Kidney glomerular epithelial cell (primary cell): ENCODE results near the gene CLDN2.

Experiments
- DNase-seq: peaks from one replicate; lab custom pipeline; 2025; lab: John Stamatoyannopoulos, UW

Gene CLDN2

DNA sequence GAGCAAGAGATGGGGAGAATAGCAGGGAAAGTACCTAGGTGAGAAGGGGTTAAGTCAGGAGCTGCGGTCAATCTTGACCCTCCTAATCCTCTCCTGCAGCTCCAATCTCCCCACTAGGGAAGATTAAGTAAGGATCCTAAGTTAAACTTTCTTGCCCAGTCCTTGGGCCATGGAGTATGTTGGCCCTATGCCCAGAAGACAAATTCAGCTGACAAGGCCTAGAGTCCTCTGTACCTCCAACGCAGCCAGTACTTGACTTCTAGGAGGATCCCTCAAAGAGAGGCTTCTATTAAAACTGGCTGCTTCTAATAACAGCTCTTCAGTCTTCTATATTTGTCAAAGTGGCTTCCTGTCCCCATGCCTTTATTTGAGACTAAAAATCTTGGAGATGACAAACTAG, 1.4 kb downstream of the CLDN2 start:
- no peak for DNase-seq

DNA sequence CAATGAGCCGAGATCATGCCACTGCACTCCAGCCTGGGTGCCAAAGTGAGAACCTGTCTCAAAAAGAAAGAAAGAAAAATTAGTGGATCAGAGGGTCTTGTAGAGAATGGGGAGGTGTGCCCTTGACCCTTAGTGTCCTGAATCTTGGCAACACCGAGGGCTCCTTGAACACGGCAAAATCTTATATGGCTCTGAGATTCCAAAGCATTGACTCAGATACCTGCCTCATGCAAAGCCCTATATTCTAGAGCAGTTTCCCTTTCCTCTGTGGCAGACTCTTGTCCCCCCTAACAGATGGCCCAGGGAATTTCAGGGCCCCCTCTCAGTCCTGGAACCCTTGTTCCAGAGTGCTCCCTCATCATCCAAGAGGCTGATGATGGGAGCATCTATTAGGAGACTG, 6.8 kb downstream of the CLDN2 start:
- DNase-seq, result no peak

DNA sequence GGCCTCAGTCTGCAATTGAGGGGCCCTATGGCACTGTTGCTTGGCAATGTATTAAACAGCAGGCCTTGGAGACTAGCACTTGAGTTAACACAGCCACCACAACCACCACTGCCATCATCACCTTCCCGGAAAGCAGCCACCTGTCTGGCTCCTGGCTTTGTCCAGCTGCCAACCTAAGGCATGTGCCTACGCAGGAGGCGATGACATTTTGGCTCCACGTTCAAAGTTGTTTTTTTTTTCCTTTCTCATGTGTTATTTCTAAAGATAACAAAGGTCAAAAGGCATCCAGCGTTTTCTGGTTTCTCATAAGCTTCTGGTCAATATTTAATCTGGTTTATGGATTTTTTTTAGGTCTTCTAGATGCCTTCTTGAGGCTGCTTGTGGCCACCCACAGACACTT, 7.5 kb downstream of the CLDN2 start:
- peak; percentile 11 for DNase-seq

DNA sequence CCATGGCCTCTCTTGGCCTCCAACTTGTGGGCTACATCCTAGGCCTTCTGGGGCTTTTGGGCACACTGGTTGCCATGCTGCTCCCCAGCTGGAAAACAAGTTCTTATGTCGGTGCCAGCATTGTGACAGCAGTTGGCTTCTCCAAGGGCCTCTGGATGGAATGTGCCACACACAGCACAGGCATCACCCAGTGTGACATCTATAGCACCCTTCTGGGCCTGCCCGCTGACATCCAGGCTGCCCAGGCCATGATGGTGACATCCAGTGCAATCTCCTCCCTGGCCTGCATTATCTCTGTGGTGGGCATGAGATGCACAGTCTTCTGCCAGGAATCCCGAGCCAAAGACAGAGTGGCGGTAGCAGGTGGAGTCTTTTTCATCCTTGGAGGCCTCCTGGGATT, 8.0 kb downstream of the CLDN2 start:
- DNase-seq, result no peak

DNA sequence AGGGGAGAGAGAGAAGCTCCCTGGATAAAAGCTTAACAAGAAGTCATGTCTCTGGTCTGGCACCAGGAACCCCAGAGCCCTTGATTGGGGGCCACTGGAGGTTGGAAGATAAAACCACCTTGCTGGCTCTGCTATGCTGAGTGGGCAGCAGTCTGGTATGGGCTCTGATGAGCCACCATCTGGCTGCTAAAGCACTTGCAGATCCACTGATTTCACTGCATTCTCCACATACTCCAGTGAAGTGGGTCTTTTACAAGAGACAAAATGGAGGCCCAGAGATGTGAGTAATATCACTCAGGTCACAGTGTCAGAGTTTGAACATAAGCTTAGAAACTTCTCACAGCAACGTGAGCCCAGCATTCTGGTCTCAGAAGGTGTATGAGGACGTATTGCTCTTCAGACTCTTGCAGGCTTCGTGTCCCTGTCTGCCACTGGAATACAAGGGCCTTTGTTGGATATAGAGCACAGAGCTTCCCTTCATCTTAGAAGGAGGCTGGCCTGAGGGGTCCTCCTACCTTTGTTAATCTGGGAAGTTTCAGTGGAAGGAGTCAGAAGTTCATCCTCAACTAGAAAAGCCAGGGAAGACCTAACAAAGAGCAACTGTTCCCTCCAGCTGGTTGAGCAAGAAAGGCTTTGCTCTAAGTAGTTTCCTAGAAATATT, 11.8 kb downstream of the CLDN2 start:
- DNase-seq, result no peak

DNA sequence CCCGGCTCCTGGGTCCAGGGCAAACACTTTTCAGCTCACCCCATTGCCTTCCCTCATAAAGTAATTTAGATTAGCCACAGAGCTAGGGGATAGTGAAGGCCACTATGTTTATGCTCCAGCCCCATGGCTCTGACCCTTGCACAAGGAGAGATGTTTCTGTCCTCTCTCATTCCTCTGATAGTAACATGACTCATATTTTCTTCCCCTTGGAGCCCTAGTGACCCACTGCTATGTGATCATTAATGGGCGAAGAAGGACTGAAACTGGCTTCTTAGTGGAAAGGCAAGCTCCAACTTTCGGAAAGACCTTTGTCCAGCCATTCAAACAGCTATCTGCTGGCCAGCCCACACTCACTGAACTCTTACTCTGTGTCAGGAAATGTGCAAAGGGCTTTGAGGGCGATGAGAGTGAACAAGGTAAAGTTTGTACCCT, 12.3 kb downstream of the CLDN2 start:
- peak; percentile 19 for DNase-seq

DNA sequence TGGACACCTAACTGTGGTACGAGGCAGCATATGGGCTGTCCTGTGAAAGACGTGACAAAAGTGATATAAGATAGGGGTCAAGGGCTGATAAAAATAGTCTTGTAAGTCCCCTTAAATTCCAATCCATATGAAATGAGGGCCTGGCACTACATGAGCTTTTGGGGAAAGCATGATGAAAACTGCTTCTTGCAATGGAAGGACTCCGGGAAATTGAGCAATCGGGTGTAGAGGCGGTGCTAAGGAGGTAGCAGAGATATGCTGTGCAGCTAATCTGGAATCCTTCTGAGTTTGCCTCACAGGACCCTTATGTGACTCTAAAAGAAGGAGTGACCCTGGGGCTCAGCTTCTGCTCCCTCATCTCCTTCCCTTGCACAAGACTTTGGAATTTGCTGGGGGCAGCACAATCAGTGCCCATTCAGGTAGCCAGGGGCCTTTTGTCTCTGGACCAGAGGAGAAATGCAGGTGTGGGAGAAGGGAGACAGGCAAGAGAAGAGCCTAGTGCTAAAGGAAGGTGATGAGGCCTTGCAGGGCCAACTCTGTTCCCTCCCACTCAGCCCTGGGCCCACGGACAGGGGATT, 12.8 kb downstream of the CLDN2 start:
- no peak for DNase-seq

DNA sequence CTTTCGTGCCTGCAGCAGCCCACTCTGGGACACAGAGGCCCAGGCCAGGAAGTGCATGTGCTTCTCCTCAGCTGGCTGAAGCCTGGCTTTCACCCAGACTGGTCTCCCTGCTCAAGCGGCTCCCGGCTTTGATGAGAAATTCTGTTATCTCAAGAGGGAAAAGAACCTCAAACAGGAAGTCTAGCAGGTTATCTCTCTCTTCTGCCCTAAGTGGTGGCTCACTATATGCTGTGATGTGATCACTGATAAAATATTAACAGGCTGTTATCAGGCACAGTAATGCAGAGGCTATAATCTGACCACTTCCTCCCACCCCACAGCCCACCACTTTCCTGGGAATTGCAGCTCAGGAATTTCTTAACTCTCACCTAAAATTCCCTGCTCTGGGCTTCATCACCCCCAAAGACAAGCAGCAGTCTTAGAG, 13.3 kb downstream of the CLDN2 start:
- peak; percentile 53 for DNase-seq

DNA sequence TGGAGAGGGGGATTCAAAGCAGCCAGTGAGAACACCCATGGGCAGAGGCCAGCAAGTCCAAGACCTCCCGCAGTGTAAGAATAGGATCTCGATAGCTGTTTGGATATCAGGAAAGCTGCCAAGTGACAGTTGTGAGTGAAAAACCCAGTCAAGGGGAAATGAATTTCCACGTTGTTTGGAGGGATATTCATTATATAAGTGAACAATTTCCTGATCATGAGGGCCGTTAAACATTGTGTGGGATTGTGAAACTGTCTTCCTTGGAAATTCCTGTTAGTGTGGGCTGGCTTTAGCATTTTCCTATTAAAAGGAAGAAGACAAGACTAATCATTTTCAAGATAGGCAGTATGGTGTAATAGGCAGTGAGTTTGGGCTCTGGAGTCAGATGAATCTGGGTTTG, 15.0 kb downstream of the CLDN2 start:
- peak; percentile 76 for DNase-seq

DNA sequence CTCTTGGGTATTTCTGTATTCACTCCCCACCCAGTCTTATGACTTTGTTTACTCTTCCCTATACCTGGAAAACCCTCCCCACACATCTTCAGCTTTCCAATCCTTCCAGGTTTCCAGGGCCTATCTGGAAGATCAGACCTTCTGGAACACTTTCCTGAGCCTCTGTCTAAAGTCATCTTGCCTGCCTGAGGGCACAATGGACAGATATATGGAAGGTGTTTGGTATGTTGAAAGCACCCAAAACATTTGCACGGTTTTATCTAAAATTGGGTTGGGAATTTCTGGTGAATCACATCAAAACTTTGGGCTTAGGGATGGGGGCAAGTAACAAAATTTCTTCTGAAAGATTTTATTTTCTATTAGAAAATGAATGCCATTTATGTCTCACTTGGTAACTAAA, 16.0 kb downstream of the CLDN2 start:
- no peak for DNase-seq

DNA sequence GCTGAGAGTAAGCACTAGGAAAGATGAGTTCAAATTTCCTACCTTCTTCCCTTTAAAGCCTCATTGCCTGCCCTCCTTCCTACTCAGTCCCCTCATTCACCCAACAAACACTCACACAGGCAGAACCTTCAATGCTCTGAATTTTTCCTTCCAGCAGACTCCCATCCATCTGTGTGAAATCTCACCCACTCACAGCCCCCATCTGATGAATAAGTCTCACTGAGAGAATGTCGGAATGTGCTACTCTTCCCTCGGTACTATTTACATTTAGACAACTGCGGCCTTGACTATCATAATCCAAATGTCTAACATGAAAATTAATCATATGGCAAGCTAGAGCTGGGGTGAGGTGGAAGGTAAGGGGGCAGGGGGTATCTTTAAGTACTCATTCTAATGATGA, 19.4 kb downstream of the CLDN2 start:
- DNase-seq, result no peak

DNA sequence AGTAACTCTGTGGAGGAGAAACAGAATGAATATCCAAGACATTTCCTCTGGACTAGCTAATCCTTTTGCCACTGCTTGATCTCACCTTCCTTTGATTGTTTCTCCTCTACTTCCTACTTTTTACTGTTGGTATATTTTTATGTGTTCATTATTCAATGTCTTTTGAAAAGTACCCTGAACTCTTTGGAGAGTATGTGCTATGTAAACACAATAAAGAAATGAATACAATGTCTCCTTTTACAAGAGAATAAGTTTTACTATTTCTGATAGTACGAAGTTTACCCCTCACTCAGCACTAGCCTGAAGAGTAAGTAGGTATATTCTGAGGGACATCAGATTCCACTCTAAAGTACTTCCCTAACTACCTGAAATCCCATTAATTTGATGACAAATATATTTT, 19.9 kb downstream of the CLDN2 start:
- DNase-seq, result no peak

DNA sequence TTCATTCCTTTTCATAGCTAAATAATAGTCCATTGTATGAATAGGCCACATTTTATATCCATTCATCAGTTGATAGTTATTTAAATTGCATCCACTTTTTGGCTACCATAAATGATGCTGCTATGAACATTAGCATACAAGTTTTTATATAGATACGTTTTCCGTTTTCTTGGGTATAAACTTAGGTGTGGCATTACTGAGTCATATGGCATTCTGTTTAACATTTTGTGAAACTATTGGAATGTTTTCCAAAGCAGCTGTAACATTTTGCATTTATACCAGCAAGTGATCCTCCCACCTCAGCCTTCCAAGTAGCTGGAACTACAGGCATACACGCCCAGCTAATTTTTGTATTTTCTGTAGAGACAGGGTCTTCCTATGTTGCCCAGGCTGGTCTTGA, 26.3 kb downstream of the CLDN2 start:
- DNase-seq, result no peak

DNA sequence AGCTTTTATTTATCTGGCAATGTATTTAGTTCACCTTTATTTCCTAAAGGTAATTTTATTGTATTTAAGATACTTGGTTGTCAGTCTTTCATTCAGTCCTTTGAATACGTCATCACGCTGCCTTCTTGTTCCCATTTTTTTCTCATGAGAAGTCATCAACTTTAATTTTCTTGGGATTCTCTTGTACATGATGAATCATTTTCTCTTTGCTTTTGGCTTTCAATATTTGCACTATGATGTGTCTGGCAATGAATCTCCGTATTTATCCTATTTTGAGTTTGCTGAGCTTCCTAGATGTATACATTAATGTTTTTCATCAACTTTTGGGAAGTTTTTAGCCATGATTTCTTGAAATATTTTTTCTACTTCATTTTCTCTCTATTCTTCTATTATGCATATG, 28.4 kb downstream of the CLDN2 start:
- DNase-seq, result no peak

DNA sequence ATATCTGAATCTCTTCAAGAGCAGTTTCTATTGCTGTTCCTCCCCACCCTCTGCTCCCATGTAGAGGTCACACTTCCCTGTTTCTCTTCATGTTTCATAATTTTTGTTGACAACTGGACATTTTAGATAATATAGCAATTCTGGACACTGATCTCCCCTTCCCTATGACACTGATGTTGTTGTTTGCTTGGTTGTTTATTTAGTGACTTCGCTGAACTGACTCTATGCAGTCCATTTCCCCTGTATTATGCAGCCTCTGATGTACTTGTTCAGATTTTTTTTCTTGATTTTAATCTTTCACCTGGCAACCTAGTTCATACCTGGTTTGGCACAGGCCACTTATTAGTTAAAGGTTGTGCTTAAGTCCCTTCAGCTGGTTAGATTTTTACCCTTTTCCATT, 29.2 kb downstream of the CLDN2 start:
- DNase-seq, result no peak

DNA sequence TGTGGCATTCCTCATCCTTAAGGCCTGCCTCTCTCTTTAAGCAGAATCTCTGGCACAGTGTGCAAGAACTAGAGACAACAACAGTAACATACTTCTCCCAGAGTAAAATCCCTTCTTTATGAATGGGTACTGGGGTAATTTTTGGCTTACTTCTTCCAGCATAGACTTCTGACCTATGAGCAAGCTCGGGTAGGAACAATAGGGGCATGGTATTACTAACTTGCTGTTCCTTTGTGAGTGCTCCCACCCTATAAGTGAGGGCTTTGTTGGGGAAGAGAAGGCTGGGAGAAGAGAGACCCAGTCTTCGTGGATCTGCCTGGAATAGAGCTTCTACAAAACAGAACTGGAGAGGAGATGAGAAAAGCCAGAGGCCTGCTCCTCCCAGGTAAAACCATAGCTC, 30.2 kb downstream of the CLDN2 start:
- DNase-seq, result no peak

DNA sequence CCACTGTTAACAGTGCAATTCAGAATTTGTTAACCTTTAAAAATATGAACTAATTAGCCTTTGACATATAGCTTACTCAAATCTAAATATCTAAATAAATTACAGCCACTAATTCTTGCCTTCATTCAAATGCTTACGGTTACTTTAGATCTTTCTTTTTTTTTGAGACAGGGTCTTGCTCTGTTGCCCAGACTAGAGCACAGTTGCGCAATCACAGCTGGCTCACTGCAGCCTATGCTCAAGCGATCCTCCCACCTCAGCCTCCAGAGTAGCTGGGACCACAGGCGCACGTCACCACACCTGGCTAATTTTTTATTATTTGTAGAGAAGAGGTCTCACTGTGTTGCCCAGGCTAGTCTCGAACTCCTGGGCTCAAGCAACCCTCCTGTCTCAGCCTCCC, 31.0 kb downstream of the CLDN2 start:
- no peak for DNase-seq

DNA sequence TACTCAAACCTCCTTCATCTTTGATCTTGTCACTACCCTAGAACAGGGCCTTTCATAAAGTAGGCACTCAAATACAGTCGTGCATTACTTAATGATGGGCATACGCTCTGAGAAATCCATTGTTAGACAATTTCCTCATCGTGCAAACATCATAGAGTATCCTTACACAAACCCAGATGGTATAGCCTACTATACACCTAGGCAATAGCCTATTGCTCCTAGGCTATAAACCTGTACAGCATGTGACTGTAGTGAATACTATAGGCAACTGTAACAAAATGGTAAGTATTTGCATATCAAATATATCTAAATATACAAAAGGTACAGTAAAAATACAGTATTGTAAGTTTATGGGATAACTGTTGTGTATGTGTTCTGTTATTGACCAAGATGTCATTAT, 31.9 kb downstream of the CLDN2 start:
- DNase-seq, result no peak

DNA sequence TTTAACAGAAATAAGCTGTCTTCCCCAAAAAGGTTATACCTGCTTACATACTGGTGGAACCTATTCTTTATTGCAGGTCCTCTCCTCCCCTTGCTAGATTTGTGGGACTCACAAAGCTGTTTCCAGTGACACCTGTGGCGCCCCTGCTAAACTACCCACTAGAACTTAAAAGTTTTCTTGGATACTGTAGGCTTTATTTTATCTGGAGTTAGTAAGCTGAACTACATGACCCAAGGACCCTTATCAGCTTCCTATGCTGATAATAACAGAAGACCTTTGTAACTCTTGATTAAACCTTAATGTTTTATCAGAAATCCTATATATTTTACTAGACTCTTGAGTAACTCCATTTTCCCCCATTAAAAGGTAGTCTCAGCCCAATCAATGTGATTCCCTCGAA, 32.3 kb downstream of the CLDN2 start:
- no peak for DNase-seq

DNA sequence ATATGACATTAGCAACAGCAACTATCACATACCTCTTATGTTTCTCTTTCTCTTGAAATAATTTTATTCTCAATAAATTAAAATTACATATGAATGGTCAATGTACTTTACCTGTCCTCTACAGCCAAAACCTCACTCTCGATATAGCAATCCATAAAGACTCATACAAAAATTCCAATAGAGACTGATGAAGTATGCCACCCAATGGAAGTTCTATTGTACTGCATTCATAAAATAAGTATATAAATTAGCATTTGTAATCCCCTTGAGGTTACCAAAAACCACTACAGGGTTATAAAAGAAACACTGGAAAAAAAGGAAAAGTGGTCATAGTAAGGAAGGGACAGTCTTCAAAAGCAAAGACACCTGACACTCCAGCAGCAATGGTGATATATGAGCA, 32.8 kb downstream of the CLDN2 start:
- DNase-seq, result peak; percentile 30

DNA sequence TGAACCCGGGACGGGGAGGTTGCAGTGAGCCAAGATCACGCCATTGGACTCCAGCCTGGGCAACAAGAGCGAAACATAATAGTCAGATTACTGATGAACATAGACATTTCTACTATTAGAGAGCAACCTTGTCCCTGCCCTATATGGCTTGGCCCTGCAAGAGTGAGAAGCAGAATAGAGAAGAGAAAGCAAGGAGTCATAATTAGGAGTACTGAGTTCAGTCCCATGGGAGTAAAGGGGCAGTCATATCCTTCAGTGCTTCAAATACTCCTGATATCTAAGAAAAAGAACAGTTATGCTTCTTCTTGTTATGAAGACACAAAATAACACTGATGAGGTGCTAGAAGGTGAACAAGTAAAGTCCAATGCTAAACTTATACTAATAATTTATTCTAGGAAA, 33.8 kb downstream of the CLDN2 start:
- DNase-seq, result no peak

DNA sequence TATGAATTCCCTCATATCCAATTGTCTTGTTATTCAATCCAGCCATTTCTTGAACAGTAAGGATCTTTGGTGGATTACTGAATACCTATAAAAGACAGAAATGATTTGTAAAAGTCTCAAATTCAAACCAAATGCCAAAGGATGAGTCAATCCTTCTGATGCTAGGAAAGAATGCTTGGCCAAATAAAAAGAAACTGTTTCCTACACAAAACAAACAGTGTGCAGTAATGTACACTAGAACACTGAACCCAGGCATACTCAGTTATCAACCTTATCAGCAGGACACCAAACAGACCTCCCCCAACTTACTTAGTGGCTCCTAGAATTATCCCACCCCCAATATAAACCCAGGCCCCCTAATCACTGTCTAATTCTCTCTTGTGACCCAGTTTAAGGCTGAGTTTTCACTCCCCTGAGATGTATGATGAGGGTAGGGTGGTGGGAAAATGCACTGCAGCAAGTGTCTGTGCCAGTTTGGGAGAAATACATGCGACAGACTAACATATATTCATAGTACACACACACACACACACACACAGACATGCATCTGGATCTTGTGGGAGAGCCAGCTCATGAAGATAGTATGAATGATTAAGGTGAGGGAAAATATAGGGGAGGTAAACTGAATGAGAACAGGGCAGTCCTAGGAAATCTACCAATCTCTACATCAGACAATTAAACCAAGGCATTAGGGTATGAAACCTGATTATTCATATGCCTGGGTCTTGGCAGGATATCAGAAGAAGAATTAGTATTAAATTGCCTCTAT, 35.0 kb downstream of the CLDN2 start:
- peak; percentile 2 for DNase-seq

DNA sequence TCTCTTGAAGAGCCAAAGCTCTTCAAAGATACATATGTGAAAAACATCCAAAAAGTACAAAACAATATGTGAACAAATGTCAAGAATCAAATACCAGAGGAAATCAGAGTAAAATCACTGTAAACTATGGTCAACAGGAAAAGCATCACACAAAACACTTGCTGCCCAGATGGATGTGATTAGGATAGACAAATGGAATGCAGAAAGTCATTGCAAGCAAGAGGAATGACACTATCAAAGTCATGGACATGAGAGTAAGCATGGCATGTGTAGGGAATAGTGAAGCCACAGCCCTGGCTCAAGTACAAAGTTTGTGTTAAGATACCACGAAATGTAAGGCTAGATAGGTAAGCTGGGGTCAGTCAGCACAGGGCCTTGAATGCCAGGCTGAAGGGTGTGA, 37.7 kb downstream of the CLDN2 start:
- DNase-seq, result no peak

DNA sequence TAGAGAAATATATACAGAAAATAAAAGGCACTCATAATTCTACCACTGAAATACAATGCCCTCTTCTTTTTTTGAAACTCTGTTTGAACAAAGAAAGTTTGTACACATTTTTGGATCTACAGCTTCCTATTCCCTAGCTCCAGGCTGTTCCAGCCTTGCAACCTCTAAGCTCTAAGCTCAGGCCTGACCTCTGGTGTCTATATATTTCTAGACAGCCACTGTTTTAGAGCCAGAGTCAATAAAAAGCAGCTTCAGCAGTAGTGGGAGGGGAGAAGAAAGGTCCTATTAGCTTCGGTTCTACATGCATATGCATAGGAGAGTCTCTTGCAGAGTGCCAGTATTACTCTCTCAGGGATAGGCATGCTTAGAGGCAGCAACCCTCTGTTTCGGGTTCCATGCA, 39.7 kb downstream of the CLDN2 start:
- no peak for DNase-seq
